DND-41 (cell line): ENCODE results near the gene ACMSD.

Experiments
- ATAC-seq: fragments of 200-7000 bp; cut with Tn5 transposase; 3 replicates; pipeline ENCODE4 v1.9.1; 2021; ENCODE audit warnings: low read depth; ENCODE audit not compliant: insufficient read depth
- DNase-seq: peaks from one replicate; pipeline ENCODE4 v3.0.0-alpha.2; 2020
- H2AFZ ChIP-seq: 2 replicates; pipeline ENCODE4 v1.6.0; 2012; ENCODE audit warnings: low read depth, low read length
- H3K27ac ChIP-seq: 2 replicates; pipeline ENCODE4 v1.5.1; 2012; ENCODE audit warnings: low read length, inconsistent platforms
- H3K27me3 ChIP-seq: fragments of 200-600 bp; sonication (generic); 2 replicates; pipeline ENCODE4 v1.6.0; 2012; ENCODE audit warnings: low read length, mild to moderate bottlenecking, inconsistent platforms; ENCODE audit not compliant: insufficient read depth, poor library complexity
- H3K36me3 ChIP-seq: 2 replicates; pipeline ENCODE4 v1.5.1; 2012; ENCODE audit warnings: low read length, inconsistent platforms; ENCODE audit not compliant: insufficient read depth
- H3K4me1 ChIP-seq: 2 replicates; pipeline ENCODE4 v1.5.1; 2012; ENCODE audit warnings: mild to moderate bottlenecking, low read length; ENCODE audit not compliant: insufficient read depth
- H3K4me2 ChIP-seq: 2 replicates; pipeline ENCODE4 v1.6.0; 2012; ENCODE audit warnings: mild to moderate bottlenecking, moderate library complexity, low read length, inconsistent platforms; ENCODE audit not compliant: insufficient read depth
- H3K4me3 ChIP-seq, 2 experiments: fragments of 200-600 bp in 1 of 2; shearing (Covaris generic) in 1 of 2; 2 replicates each; pipeline ENCODE4 v1.5.1; 2012 to 2016; ENCODE audit warnings: inconsistent platforms in 2 of 2, low read length in 2 of 2, mild to moderate bottlenecking in 2 of 2, low read depth in 1 of 2, moderate library complexity in 1 of 2
- H3K79me2 ChIP-seq: 2 replicates; pipeline ENCODE4 v1.6.0; 2012; ENCODE audit warnings: low read length, inconsistent platforms; ENCODE audit not compliant: insufficient read depth
- H3K9ac ChIP-seq: 2 replicates; pipeline ENCODE4 v1.6.0; 2012; ENCODE audit warnings: low read depth, mild to moderate bottlenecking, inconsistent platforms, low read length, moderate library complexity
- H3K9me3 ChIP-seq: 2 replicates; pipeline ENCODE4 v1.5.1; 2012; ENCODE audit warnings: low read length, moderate library complexity, mild to moderate bottlenecking, inconsistent platforms; ENCODE audit not compliant: insufficient read depth, severe bottlenecking
- H4K20me1 ChIP-seq: 2 replicates; pipeline ENCODE4 v1.6.0; 2012; ENCODE audit warnings: low read length; ENCODE audit not compliant: insufficient read depth
- CTCF ChIP-seq: IDR thresholded peaks from 2 replicates; pipeline ENCODE4 v1.5.1; 2012; ENCODE audit warnings: borderline replicate concordance, low read length, moderate library complexity, mild to moderate bottlenecking; ENCODE audit not compliant: poor library complexity, severe bottlenecking; ENCODE audit errors: extremely low read depth
- EZH2 ChIP-seq: IDR thresholded peaks from 3 replicates; pipeline ENCODE4 v1.6.1; 2012; ENCODE audit warnings: borderline replicate concordance, low read depth, mild to moderate bottlenecking, moderate library complexity, low read length, inconsistent platforms; ENCODE audit not compliant: severe bottlenecking

ACMSD gene

GRCh38 chr2:134862674-134863073 lies 24.3 kb downstream of the ACMSD start:
- Histone ChIP-seq H4K20me1 (no peaks in the 10 kb centered on the region), H3K9me3 (no peaks in the 10 kb centered on the region), H3K27ac (no peak overlapping the region), H3K9ac (no peak overlapping the region), H3K27me3 (no peaks in the 10 kb centered on the region), H3K4me3 (no peak overlapping the region), H3K36me3 (no peaks in the 10 kb centered on the region), H3K4me2 (no peak overlapping the region), H3K4me1 (no peaks in the 10 kb centered on the region), H2AFZ (no peak overlapping the region), H3K79me2 (no peaks in the 10 kb centered on the region)
- no peak for TF ChIP-seq CTCF
- TF ChIP-seq EZH2 = no peak
- ATAC-seq = no peak
- DNase-seq = no peak

GRCh38 chr2:134863446-134863845 lies 25.0 kb downstream of the ACMSD start:
- Histone ChIP-seq H3K27me3 (no peaks in the 10 kb centered on the region), H3K27ac (no peak overlapping the region), H3K36me3 (no peaks in the 10 kb centered on the region), H3K4me2 (no peak overlapping the region), H3K9ac (no peak overlapping the region), H2AFZ (no peak overlapping the region), H4K20me1 (no peaks in the 10 kb centered on the region), H3K4me1 (no peaks in the 10 kb centered on the region), H3K4me3 (no peak overlapping the region), H3K9me3 (no peaks in the 10 kb centered on the region), H3K79me2 (no peaks in the 10 kb centered on the region)
- no peak for TF ChIP-seq CTCF
- TF ChIP-seq EZH2 = no peak
- ATAC-seq (no peak), DNase-seq (no peak)

- no peaks in the 10 kb centered on the region for H3K27me3 ChIP-seq
- no peak overlapping the region for H3K9ac ChIP-seq
- no peak overlapping the region for H2AFZ ChIP-seq
- no peaks in the 10 kb centered on the region for H4K20me1 ChIP-seq
- H3K4me1 ChIP-seq = no peaks in the 10 kb centered on the region
- H3K9me3 ChIP-seq = no peaks in the 10 kb centered on the region
- no peaks in the 10 kb centered on the region for H3K79me2 ChIP-seq
- no peak overlapping the region for H3K4me3 ChIP-seq
- no peaks in the 10 kb centered on the region for H3K36me3 ChIP-seq
- H3K27ac ChIP-seq = no peak overlapping the region
- no peak for TF ChIP-seq EZH2
- no peak for TF ChIP-seq CTCF
- ATAC-seq = no peak
- DNase-seq = no peak
- H3K4me2 ChIP-seq = no peak overlapping the region
Observed at GRCh38 chr2:134865067-134865787, 26.8 kb downstream of the ACMSD start.
